ENCODE data around the gene CPLX3.

The CPLX3 gene

DNA sequence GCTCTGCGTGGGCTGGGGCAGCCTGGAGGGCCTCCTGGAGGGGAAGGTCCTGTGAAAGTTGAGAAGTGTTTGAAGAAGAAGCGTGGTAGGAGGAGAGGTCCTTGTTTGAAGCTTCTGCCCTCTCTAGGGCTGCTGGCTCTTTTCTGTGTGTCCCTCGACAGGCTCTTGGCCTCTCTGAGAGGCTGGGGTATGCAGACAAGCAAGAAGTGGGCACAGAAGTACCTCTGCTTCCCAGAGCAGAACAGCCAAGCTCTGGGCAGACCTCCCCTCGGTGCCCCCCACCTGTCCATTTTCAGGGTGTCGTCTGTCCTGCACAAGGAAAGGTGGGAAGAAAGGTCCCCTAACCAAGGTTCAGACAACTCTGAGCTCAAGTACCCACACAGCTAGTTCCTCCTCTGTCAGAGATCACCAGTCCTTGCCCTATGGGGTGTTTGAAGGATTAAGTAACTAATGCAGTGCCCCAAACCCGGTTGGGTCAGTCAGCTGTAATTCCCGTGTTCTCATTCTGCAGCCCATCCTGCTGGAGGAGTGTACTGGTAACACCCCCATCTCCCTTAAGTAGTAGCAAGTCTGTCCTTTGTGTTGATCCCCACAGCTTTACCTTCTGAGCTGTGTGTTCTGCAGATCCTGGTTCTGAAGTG lies 38.3 kb upstream of the CPLX3 start:
- DNase-seq (ENCODE audit: extremely low read depth, insufficient read length) = no peak
- TF ChIP-seq, protein P1, sequence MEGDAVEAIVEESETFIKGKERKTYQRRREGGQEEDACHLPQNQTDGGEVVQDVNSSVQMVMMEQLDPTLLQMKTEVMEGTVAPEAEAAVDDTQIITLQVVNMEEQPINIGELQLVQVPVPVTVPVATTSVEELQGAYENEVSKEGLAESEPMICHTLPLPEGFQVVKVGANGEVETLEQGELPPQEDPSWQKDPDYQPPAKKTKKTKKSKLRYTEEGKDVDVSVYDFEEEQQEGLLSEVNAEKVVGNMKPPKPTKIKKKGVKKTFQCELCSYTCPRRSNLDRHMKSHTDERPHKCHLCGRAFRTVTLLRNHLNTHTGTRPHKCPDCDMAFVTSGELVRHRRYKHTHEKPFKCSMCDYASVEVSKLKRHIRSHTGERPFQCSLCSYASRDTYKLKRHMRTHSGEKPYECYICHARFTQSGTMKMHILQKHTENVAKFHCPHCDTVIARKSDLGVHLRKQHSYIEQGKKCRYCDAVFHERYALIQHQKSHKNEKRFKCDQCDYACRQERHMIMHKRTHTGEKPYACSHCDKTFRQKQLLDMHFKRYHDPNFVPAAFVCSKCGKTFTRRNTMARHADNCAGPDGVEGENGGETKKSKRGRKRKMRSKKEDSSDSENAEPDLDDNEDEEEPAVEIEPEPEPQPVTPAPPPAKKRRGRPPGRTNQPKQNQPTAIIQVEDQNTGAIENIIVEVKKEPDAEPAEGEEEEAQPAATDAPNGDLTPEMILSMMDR (IDR thresholded peaks at IDR 0.05; ENCODE audit: insufficient read depth, low read length, poor library complexity, severe bottlenecking) = no peak
- Histone ChIP-seq H3K4me3 (replicated peaks; ENCODE audit: low read depth, low read length) (peak overlapping the region; percentile 98), H3K36me3 (ENCODE audit: control insufficient read depth, insufficient read depth, low read length) (peaks cover 16% of the 10 kb centered on the region), H3K27me3 (replicated peaks; ENCODE audit: control insufficient read depth, insufficient read depth, low read length) (no peaks in the 10 kb centered on the region)

DNA sequence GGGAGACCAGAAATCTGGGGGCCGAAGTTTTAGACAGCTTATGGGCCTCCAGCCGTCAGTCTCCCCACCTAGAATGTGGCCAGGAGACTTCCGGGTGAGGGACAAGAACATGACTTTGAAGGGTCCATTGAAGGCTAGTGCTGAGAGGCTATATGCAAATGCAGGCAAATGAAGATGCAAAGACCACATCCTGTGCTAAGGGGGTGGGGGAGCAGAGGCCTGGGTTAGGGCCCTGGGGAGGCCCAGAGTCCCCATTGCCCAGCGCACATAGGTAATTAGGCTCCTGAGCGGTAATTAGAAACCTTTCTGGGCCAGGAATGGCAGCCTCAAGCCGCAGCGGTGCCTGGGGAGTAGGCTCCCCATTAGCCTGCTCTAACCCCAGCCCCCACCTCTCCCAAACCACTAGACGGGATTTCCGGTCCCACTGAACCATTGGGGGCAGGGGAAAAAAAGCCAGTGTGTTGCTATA lies 37.7 kb upstream of the CPLX3 start:
- DNase-seq (ENCODE audit: extremely low read depth, insufficient read length) = peak; percentile 89
- peak overlapping the region; percentile 98 for H3K4me3 ChIP-seq (replicated peaks; ENCODE audit: low read depth, low read length)
- peaks cover 16% of the 10 kb centered on the region for H3K36me3 ChIP-seq (ENCODE audit: control insufficient read depth, insufficient read depth, low read length)
- TF ChIP-seq, protein P1 (IDR thresholded peaks at IDR 0.05; ENCODE audit: insufficient read depth, low read length, poor library complexity, severe bottlenecking) = no peak
- no peaks in the 10 kb centered on the region for H3K27me3 ChIP-seq (replicated peaks; ENCODE audit: control insufficient read depth, insufficient read depth, low read length)

DNA sequence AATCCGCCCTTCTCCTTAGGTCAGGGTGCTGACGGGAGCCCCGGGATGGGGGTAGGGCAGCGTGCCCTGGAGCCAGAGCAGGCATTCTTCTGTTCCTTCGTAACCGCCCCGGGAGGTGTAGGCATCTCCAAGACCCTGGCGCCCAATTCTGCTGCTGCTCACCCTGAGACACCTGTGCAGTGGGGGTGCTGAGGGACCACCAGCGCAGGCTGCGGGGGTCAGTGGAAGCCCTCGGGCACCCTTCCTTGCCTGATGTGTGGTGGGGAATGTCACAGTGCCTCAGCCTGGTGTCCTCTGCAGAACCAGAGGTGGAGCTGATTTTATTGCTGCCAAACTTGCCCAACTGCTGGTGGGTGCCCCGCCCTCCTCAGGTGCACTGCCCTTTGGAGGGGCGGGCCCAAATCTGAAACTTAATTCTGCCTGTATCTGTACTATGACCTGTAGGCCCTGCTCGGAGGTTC lies 37.2 kb upstream of the CPLX3 start:
- Histone ChIP-seq H3K36me3 (ENCODE audit: control insufficient read depth, insufficient read depth, low read length) (peaks cover 16% of the 10 kb centered on the region), H3K4me3 (replicated peaks; ENCODE audit: low read depth, low read length) (peak overlapping the region; percentile 98), H3K27me3 (replicated peaks; ENCODE audit: control insufficient read depth, insufficient read depth, low read length) (no peaks in the 10 kb centered on the region)
- no peak for DNase-seq (ENCODE audit: extremely low read depth, insufficient read length)
- TF ChIP-seq, protein P1 (IDR thresholded peaks at IDR 0.05; ENCODE audit: insufficient read depth, low read length, poor library complexity, severe bottlenecking) = no peak

DNA sequence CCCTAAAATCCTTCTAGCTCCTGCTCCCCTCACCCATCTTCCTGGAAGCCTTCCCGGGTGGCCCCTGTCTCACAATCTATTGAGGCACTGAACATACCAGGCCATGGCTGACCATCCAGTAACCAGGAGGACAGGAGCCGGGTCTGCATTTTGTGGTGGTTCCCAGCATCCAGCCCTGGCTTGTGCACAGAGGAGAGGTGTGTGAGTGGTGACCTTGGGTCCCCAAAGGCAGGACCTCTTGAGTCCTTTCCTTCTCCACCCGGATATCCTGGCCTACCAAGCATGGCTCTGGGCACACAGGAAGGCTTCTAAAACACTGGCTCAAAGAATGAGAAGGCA lies 36.7 kb upstream of the CPLX3 start:
- Histone ChIP-seq H3K27me3 (replicated peaks; ENCODE audit: control insufficient read depth, insufficient read depth, low read length) (no peaks in the 10 kb centered on the region), H3K4me3 (replicated peaks; ENCODE audit: low read depth, low read length) (peak overlapping the region; percentile 98), H3K36me3 (ENCODE audit: control insufficient read depth, insufficient read depth, low read length) (peaks cover 20% of the 10 kb centered on the region)
- TF ChIP-seq, protein P1 (IDR thresholded peaks at IDR 0.05; ENCODE audit: insufficient read depth, low read length, poor library complexity, severe bottlenecking) = no peak
- DNase-seq (ENCODE audit: extremely low read depth, insufficient read length) = no peak

DNA sequence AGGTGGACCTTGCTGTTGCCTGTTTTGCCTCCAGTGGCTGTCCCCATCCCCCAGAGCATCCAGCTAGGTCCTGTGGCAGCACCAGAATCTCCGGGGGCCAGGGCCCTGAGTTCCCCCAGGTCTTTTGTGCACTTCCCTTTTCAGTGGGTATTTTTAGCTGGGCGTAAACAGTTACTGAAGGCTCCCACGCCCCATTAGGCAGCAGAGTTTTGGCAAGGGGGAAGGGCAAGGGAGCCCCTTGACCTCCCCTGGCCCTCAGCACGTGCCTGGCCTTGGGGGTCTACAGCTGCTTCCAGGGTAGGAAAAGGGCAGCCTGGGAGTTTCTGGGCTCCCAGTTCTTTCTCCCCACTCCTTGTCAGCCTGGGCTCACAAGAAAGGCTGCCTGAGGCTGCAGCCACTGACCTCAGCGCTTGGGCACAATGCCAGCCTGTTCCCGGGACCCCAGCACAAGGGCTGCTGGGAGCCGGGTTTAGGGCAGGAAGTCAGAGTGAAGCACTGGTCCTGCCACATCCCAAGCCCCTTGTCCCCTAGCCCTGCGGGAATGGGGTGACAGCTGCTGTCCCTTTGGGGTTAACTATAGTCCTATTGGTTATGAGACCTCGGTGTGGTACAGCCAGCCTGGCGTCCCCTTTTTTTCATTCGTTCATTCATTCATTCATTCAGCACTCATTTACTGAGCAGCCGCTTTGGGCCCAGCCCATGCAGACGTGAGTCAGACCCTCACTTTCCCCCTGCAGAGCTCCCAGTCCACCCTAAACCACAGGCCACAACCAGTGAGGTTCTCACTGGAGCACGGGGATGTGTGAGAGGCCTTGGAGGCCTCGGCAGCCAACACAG lies 36.1 kb upstream of the CPLX3 start:
- peak overlapping the region; percentile 98 for H3K4me3 ChIP-seq (replicated peaks; ENCODE audit: low read depth, low read length)
- TF ChIP-seq, protein P1 (IDR thresholded peaks at IDR 0.05; ENCODE audit: insufficient read depth, low read length, poor library complexity, severe bottlenecking) = no peak
- DNase-seq (ENCODE audit: extremely low read depth, insufficient read length) = peak; percentile 82
- H3K36me3 ChIP-seq (ENCODE audit: control insufficient read depth, insufficient read depth, low read length) = peaks cover 20% of the 10 kb centered on the region
- H3K27me3 ChIP-seq (replicated peaks; ENCODE audit: control insufficient read depth, insufficient read depth, low read length) = no peaks in the 10 kb centered on the region

Data from GM06990 (cell line).